ENCODE results near the gene FBXO42.

- TF ChIP-seq, protein P1, sequence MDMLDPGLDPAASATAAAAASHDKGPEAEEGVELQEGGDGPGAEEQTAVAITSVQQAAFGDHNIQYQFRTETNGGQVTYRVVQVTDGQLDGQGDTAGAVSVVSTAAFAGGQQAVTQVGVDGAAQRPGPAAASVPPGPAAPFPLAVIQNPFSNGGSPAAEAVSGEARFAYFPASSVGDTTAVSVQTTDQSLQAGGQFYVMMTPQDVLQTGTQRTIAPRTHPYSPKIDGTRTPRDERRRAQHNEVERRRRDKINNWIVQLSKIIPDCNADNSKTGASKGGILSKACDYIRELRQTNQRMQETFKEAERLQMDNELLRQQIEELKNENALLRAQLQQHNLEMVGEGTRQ (IDR thresholded peaks at IDR 0.05; ENCODE audit: low read depth, low read length), result no peak
- no peak for TF ChIP-seq CTCF (conservative IDR thresholded peaks at IDR 0.05; ENCODE audit: low read depth, low read length)
- TF ChIP-seq POLR2A (IDR thresholded peaks at IDR 0.05; ENCODE audit: low read depth, low read length), result no peak
- TF ChIP-seq BHLHE40 (IDR thresholded peaks at IDR 0.05; ENCODE audit: low read depth, low read length), result no peak
- no peak for TF ChIP-seq MXI1 (IDR thresholded peaks at IDR 0.05; ENCODE audit: borderline replicate concordance, low read depth, low read length)
- TF ChIP-seq RAD21 (IDR thresholded peaks at IDR 0.05; ENCODE audit: low read length), result no peak
- TF ChIP-seq CEBPB (IDR thresholded peaks at IDR 0.05; ENCODE audit: low read depth, low read length), result no peak
- TF ChIP-seq, protein P2, sequence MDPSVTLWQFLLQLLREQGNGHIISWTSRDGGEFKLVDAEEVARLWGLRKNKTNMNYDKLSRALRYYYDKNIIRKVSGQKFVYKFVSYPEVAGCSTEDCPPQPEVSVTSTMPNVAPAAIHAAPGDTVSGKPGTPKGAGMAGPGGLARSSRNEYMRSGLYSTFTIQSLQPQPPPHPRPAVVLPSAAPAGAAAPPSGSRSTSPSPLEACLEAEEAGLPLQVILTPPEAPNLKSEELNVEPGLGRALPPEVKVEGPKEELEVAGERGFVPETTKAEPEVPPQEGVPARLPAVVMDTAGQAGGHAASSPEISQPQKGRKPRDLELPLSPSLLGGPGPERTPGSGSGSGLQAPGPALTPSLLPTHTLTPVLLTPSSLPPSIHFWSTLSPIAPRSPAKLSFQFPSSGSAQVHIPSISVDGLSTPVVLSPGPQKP (IDR thresholded peaks at IDR 0.05; ENCODE audit: borderline replicate concordance, low read depth, low read length), result no peak
- no peak for TF ChIP-seq SMC3 (IDR thresholded peaks at IDR 0.05; ENCODE audit: low read depth, low read length)
- TF ChIP-seq FOS (IDR thresholded peaks at IDR 0.05; ENCODE audit: low read depth, low read length), result no peak
- TF ChIP-seq CHD1 (IDR thresholded peaks at IDR 0.05; ENCODE audit: low read depth, low read length), result no peak
These were observed 39.1 kb upstream of the FBXO42 start for GRCh38 chr1:16391411-16391810.

All from IMR-90 (cell line).